Hindlimb muscle (tissue), 1 donor: ENCODE results near the gene RAP2A. TPM values are rescaled to one million over a fixed set of nuclear protein-coding genes. Genes with fewer than 3 reads are reported as not detected.

Source experiments
- DNase-seq: peaks from one replicate; pipeline ENCODE4 v3.0.0-alpha.2; 2013
- polyA plus RNA-seq: library from polyadenylated mRNA; unstranded; fragments of 120-200 nt; gene quantifications from one replicate; pipeline ENCODE4 v1.2.1, GENCODE V29; 2013; ENCODE audit not compliant: insufficient read length

The RAP2A gene
- polyA plus RNA-seq, 1 donor: 24.9 TPM

DNA sequence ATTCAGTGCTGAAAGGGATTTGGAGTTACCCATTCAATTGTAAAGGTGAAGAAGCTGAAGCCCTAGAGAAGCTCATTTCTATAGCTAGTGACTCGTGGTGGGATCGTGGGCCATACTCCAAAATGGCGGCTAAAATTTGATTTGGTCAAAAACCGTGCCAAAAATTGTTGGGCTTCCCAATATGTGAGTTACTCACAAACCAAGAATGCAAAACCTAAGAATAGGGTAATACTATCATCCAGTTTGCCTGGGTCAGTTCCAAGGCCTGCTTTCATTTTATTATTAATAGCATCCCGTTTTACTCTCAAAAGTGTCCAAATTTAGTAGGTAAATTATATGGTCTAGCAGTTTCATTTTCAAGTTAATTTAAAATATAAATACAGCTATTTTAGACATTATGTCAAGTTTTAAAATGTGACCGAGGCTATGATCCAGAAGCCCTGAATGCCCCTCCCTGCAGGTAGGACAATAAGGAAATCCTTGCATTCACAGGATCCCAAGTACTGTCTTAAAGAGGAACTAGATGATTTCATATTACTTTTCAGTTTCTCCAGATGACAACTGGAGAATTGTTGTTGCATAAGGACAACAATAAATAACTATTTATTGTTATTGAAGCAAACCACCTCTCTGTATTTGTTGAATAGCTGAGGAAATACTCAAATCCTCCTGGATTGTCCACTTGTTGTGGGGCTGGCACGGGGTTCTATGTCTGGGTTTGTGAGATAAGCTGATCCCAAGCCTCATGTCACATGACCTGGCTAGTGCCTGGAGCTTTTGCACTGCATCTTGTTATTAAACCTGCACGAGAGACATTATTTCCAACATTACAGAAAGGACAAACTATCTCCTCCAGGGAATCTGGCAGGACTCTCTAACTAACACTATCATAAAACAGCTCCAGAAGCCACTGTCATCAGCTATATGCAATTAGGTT is 11.6 kb upstream of the RAP2A start:
- no peak for DNase-seq

GRCh38 chr13:97423300-97424045 is 10.5 kb upstream of the RAP2A start:
- no peak for DNase-seq

DNA sequence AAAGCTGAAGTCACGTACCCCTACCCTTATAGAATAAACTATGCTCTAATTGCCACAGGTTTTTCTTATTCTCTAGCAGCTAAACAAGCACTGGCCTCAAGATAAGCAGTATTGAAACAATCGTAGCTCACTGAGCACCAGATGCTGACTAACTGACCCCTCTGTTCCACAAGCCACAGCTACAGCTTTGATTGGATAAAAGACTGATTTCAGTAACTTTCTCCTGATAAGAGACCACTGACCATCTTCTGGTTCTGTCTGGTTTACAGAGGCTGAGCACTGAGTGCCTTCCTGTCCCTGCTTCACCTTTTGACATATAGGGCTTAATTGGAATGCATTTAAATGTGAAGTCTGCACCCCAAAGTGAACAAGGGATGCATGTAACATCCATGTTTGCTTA is 8.4 kb upstream of the RAP2A start:
- no peak for DNase-seq

DNA sequence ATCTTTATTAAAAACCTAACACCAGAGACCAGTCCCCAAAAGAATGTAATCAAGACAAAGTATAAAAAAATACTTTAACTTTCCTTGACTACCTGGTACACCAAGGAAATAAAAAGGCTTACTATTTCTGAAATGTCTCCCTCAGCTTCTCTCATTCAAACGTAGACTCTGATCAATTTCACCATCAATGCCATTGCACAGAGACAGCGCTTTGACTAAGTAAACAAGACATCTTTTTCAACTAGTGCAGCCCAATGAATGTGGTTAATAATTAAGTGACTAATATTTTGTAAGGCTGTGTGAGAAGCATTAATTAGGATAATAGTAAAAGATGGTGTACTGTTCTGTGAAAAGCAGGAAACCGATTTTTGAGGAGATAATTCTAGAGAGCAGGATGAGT is 7.3 kb upstream of the RAP2A start:
- DNase-seq: no peak

GRCh38 chr13:97429681-97430081 is 4.3 kb upstream of the RAP2A start:
- no peak for DNase-seq

DNA sequence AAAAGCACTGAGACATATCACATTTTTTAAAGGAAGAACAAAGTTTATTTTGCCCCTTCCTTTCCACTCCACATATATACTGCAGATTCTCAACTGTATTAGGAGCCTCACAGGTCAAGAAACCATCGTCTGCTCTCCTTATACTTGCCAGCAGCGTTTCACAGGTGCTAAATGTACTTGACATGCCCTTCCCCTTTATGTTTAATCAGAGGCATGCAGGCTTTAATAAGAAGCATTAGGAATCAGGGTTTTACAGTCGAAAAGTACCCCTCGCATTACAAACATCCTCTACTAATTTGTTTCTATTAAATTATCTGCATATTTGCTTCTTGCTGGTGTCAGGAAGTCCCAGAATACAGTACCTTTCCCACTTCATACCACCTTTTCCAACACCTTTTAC is 3.7 kb upstream of the RAP2A start:
- DNase-seq: no peak

GRCh38 chr13:97431171-97431764 is 2.7 kb upstream of the RAP2A start:
- DNase-seq: no peak

GRCh38 chr13:97432232-97432916 is 1.6 kb upstream of the RAP2A start:
- no peak for DNase-seq

GRCh38 chr13:97432917-97433726 is 847 bp upstream of the RAP2A start:
- peak; percentile 99 for DNase-seq

- DNase-seq: peak; percentile 60
Measured at GRCh38 chr13:97434397-97435201, 630 bp downstream of the RAP2A start.

DNA sequence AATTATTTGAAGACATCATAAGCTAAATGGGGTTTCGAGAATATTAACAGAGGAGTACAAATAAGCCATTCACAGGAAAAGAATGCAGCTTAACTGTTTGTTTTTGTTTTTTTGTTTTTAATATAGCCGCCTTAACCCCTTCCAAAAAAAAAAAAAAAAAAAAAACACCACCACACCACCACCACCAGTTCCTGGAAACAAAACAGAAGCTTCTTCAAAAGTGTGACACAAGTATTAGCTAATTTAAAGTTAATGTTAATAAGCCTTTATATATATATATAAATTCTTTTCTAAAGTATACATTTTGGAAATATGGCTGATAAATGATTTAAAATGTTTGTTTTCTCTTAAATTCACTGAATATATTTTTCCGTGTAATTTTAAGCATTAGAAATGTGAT is 1.4 kb downstream of the RAP2A start:
- no peak for DNase-seq

GRCh38 chr13:97435794-97436193 is 1.8 kb downstream of the RAP2A start:
- no peak for DNase-seq

DNA sequence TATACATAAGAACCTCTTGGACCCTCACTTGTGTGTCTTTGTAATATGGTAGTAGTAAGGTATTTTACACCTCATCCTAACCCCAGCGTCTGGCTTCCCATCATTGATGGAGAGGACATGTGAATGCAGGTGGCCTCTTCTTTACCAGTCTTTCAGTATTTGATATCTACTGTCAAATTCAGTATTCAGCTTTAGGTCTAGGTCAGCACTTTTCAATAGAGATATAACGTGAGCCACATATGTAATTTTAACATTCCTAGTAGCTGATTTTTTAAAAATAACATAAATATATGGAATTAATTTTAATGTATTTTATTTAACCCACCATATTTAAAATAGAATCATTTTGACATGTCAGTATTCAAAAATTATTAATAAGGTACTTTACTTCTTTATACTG is 2.9 kb downstream of the RAP2A start:
- DNase-seq: no peak

DNA sequence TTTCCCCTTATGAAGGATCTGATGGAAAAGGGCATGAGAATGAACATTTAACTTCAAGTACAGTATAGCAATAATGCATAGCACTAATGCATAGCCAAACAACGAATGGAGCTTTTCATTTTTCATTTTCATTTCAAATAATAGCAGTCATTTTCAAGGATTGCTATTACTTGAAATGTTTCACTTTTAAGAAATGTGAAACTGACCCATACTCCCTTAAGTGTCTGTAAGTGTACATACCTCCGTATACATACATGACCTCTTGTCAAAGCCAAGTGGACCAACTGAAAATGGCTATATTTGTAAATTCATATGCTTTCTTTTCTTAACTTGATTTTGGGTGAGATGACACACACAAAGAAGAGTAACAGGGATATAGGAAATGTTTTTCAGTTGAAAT is 3.8 kb downstream of the RAP2A start:
- DNase-seq: no peak

DNA sequence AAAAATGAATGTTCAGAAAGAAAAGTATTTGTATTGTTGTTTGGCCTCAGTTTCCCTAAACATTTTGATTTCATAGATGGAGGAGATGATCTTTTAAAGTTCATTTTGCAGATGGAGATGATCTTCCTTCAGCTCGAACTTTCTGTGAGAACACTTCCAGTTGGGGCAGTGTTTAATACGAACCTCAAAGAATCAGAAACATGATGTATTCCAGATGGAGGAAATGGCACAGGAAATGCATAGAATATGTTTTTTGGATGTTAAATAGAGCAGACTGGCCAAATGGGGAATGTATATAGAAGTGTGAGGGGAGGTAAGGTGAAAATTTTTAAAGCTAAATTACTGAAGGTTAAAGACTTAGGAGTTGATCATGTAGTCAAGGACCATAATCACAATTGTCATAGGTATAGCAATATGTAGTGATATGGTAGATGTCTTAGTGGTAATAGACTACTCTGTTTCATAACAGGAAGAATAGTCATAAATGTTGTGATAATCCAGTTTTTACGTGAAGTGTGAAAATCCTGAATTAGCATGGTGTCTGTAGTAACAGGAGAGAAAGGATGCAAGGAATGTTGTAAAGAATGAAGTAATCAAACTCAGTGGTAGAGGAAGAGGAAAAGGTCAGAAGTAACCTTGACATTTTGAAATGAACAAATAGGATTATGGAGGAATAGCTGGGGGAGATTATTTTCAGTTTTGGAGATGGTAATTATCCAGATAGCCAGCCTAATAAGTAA is 5.1 kb downstream of the RAP2A start:
- DNase-seq: no peak

- DNase-seq: no peak
Measured at GRCh38 chr13:97440598-97441170, 6.7 kb downstream of the RAP2A start.

GRCh38 chr13:97441368-97441767 is 7.4 kb downstream of the RAP2A start:
- DNase-seq: no peak

GRCh38 chr13:97445522-97446187 is 11.7 kb downstream of the RAP2A start:
- no peak for DNase-seq

DNA sequence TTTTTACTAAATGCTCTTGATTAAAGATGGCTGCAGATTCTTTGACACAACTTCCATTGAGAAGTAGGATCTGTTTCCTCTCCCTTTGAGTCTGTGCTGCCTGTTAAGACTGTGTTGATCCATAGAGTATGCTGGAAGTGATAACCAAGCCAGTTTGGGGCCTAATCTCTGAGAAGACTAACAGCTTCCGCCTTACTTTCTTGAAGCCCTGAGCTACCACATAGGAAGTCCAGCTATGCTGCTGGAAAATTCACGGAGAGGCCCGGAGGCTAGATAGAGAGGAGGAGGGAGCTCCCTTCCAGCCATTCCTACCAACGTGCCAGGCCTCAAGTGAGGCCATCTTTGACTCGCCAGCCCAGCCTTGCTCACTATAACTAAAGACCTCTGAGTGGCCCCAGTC is 12.5 kb downstream of the RAP2A start:
- no peak for DNase-seq
